Measurements from ENCODE around the gene TANC1. TPM values are rescaled to one million over a fixed set of nuclear protein-coding genes. Genes with fewer than 3 reads are reported as not detected.

The TANC1 gene
- total and polyA plus RNA-seq, 2 of the 4 experiments (the other 2 are of a cell fraction), result 10.2 to 12.9 TPM

DNA sequence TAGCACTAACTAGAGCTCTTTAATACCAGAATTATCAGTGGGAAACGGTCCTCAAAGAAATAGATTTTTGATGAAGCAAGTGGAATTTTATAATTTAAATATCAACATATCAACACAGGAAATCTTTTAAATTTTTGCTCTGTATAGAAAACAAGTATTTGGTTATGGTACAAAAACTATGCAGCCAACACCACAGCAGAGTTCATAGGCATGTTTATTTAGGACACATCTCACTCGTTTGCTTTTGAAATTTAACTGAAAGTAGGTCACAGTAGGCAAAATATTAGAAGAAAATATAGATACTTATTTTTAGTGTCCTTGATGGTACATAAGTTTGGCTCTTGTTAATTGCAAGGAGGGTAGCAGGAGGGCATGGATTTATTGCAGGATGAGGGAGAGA is 34.3 kb upstream of the TANC1 start:
- H3K9me1 ChIP-seq (ENCODE audit: insufficient read depth, low read length), result 0 out of 2 replicates have a peak, but pooled peaks cover 8% of the 10 kb centered on the region
- H4K8ac ChIP-seq (ENCODE audit: low read depth in 2 of 2, low read length in 2 of 2), result no peak overlapping the region
- no peak overlapping the region for H2BK5ac ChIP-seq (ENCODE audit: low read depth, low read length, poor library complexity, severe bottlenecking)
- no peak overlapping the region; the same call in 1 of the 2 replicates for H4K91ac ChIP-seq (ENCODE audit: insufficient read depth, low read depth, low read length)
- DNase-seq (no peak), ATAC-seq (ENCODE audit: low read depth) (no peak)
- peak overlapping the region; percentile 44; the same call in 1 of the 2 replicates for H3K23ac ChIP-seq (ENCODE audit: low read depth, low read length)
- no peak overlapping the region for H2AFZ ChIP-seq (replicated peaks; ENCODE audit: low read length, poor library complexity)
- no peak overlapping the region for H3K9ac ChIP-seq (ENCODE audit: low read depth, low read length)
- POLR2A ChIA-PET (ENCODE audit: unreplicated experiment), result interaction anchor here (0.5 kb wide), 1 partner anchor 1058 kb away, joined by 3 read pairs; the partner anchor contains the start of gene ACVR1
- 0 out of 2 replicates have a peak overlapping the region, but pooled peaks have one; percentile 16 for H2BK20ac ChIP-seq (ENCODE audit: low read depth, low read length)
- H3K56ac ChIP-seq (ENCODE audit: extremely low read depth, insufficient read depth, low read length), result no peak overlapping the region
- no peaks in the 10 kb centered on the region for H3K79me1 ChIP-seq (ENCODE audit: low read depth in 1 of 2, low read length in 2 of 2)
- WGBS, 2 experiments (ENCODE audit: extremely low coverage in 2 of 2, insufficient read length in 1 of 2), result no CpG with 5 or more reads among the region's 2 CpGs
- no peak overlapping the region for H2AK9ac ChIP-seq (replicated peaks; ENCODE audit: low read depth, low read length, poor library complexity)
- in situ Hi-C loops (cut with MboI; ENCODE audit: low sequenced_read_pairs), result no loop called here
- H3K4me3 ChIP-seq (ENCODE audit: insufficient read depth, low read depth, low read length), result no peak overlapping the region
- no peak overlapping the region for H2BK15ac ChIP-seq (ENCODE audit: low read depth, low read length)
- H3K4me1 ChIP-seq (ENCODE audit: control insufficient read depth, insufficient read depth, low read length), result peaks cover 8% of the 10 kb centered on the region; the same call in 1 of the 2 replicates
- intact Hi-C loops (cut with micrococcal nuclease), result no loop called here
- H3K14ac ChIP-seq (replicated peaks; ENCODE audit: low read depth, low read length), result no peak overlapping the region
- dilution Hi-C loops (cut with HindIII; ENCODE audit: low sequenced_read_pairs, unreplicated experiment), result no loop called here
- no peak overlapping the region for H3K4me2 ChIP-seq (ENCODE audit: low read depth, low read length)
- no peak for TF ChIP-seq MAZ (IDR thresholded peaks at IDR 0.05; ENCODE audit: borderline replicate concordance, low read depth, low read length)
- no peak for TF ChIP-seq POLR2A (IDR thresholded peaks at IDR 0.05; ENCODE audit: low read depth, low read length)
- TF ChIP-seq FOS (IDR thresholded peaks at IDR 0.05; ENCODE audit: low read depth, low read length), result no peak
- TF ChIP-seq CEBPB (IDR thresholded peaks at IDR 0.05; ENCODE audit: low read depth, low read length), result no peak
- TF ChIP-seq NFE2L2 (IDR thresholded peaks at IDR 0.05; ENCODE audit: low read depth, low read length), result no peak
- TF ChIP-seq, protein P1, sequence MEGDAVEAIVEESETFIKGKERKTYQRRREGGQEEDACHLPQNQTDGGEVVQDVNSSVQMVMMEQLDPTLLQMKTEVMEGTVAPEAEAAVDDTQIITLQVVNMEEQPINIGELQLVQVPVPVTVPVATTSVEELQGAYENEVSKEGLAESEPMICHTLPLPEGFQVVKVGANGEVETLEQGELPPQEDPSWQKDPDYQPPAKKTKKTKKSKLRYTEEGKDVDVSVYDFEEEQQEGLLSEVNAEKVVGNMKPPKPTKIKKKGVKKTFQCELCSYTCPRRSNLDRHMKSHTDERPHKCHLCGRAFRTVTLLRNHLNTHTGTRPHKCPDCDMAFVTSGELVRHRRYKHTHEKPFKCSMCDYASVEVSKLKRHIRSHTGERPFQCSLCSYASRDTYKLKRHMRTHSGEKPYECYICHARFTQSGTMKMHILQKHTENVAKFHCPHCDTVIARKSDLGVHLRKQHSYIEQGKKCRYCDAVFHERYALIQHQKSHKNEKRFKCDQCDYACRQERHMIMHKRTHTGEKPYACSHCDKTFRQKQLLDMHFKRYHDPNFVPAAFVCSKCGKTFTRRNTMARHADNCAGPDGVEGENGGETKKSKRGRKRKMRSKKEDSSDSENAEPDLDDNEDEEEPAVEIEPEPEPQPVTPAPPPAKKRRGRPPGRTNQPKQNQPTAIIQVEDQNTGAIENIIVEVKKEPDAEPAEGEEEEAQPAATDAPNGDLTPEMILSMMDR (conservative IDR thresholded peaks at IDR 0.05; ENCODE audit: low read depth, low read length), result no peak
- no peak for TF ChIP-seq USF2 (IDR thresholded peaks at IDR 0.05; ENCODE audit: low read depth, low read length)
- no peak for TF ChIP-seq CHD1 (IDR thresholded peaks at IDR 0.05; ENCODE audit: low read depth, low read length)
- H3K36me3 ChIP-seq (ENCODE audit: control insufficient read depth, insufficient read depth, low read length), result no peaks in the 10 kb centered on the region
- no peaks in the 10 kb centered on the region for H3K27me3 ChIP-seq (ENCODE audit: control insufficient read depth, insufficient read depth, low read length)
- peaks cover 6% of the 10 kb centered on the region for H3K9me3 ChIP-seq (ENCODE audit: control insufficient read depth, insufficient read depth, low read length)
- no peak overlapping the region for H4K5ac ChIP-seq (ENCODE audit: low read depth, low read length)
- no peak overlapping the region for H3K27ac ChIP-seq (ENCODE audit: insufficient read depth, low read length)
- H3K4ac ChIP-seq (ENCODE audit: low read depth, low read length), result no peak overlapping the region
- H2AK5ac ChIP-seq (ENCODE audit: low read depth, low read length), result no peak overlapping the region
- 0 out of 2 replicates have a peak overlapping the region, but pooled peaks have one; percentile 12 for H2BK120ac ChIP-seq (ENCODE audit: low read depth, low read length)
- BruUV-seq (replicated peaks), result no TSS peak
- CTCF ChIA-PET, result interaction anchor here (0.6 kb wide), 1 partner anchor 55 kb away, joined by 3 read pairs; no protein-coding TSS in a partner anchor
- H4K20me1 ChIP-seq (ENCODE audit: insufficient read depth, low read length), result no peaks in the 10 kb centered on the region
- no peak overlapping the region for H3K18ac ChIP-seq (ENCODE audit: low read depth, low read length)

All from IMR-90 (cell line).